H1 (cell line): Measurements from ENCODE around the gene CRYM. TPM values are rescaled to one million over a fixed set of nuclear protein-coding genes. Genes with fewer than 3 reads are reported as not detected.

Experiments used
- CTCF ChIA-PET: fragments of 300-600 bp; sonication (Branson Sonifier 250); formaldehyde crosslinking; loops from one replicate; lab custom pipeline; 2021; ENCODE audit not compliant: partially characterized antibody; lab: Charles Lee
- POLR2A ChIA-PET: fragments of 300-600 bp; sonication (Branson Sonifier 250); formaldehyde crosslinking; loops from one replicate; lab custom pipeline; 2021; ENCODE audit warnings: inconsistent platforms; ENCODE audit not compliant: partially characterized antibody; lab: Charles Lee
- DNase-seq, 2 experiments: peaks; one replicate each; pipeline versions ENCODE4 v3.0.0 to v3.0.0-alpha.2; 2010 to 2022; ENCODE audit warnings: low spot score in 2 of 2, low read depth in 1 of 2, mixed read lengths in 1 of 2
- FAIRE-seq: peaks from 2 replicates; lab custom pipeline; 2011; peaks lifted over from hg19 to GRCh38; lab: Jason Lieb, UNC
- H2AFZ ChIP-seq: 2 replicates; pipeline ENCODE4 v1.8.1; 2012; ENCODE audit warnings: low read length, inconsistent platforms
- H2AK5ac ChIP-seq: 2 replicates; pipeline ENCODE4 v1.6.1; 2013; ENCODE audit warnings: low read depth, low read length
- H2BK120ac ChIP-seq: replicated peaks from 2 replicates; pipeline ENCODE3; 2013; ENCODE audit warnings: low read depth, low read length, inconsistent platforms
- H2BK12ac ChIP-seq: 2 replicates; pipeline ENCODE4 v1.6.1; 2013; ENCODE audit warnings: low read depth, low read length
- H2BK15ac ChIP-seq: 2 replicates; pipeline ENCODE4 v1.6.1; 2013; ENCODE audit warnings: low read length
- H2BK20ac ChIP-seq: 2 replicates; pipeline ENCODE4 v1.6.1; 2013; ENCODE audit warnings: low read length
- H2BK5ac ChIP-seq: 2 replicates; pipeline ENCODE4 v1.6.1; 2013; ENCODE audit warnings: low read depth, low read length
- H3K14ac ChIP-seq: 2 replicates; pipeline ENCODE4 v1.6.1; 2013; ENCODE audit warnings: inconsistent platforms; ENCODE audit not compliant: insufficient read length
- H3K18ac ChIP-seq: 2 replicates; pipeline ENCODE4 v1.6.1; 2013; ENCODE audit warnings: low read length; ENCODE audit errors: extremely low read depth
- H3K23ac ChIP-seq: 2 replicates; pipeline ENCODE4 v1.6.1; 2013; ENCODE audit warnings: inconsistent platforms; ENCODE audit not compliant: insufficient read length
- H3K23me2 ChIP-seq: 2 replicates; pipeline ENCODE4 v1.6.1; 2013; ENCODE audit warnings: low read depth, low read length
- H3K27ac ChIP-seq: 2 replicates; pipeline ENCODE4 v1.6.1; 2011; ENCODE audit warnings: low read depth, low read length, inconsistent platforms
- H3K27me3 ChIP-seq, 4 experiments: replicated peaks in 1 of 4; 1 replicate in 1 of 4; 2 replicates in 3 of 4; pipeline versions ENCODE4 v1.6.1 to v1.8.1; 2011 to 2013; ENCODE audit warnings: low read length in 3 of 4, mild to moderate bottlenecking in 3 of 4, inconsistent platforms in 2 of 4, mixed read lengths in 2 of 4, moderate library complexity in 1 of 4; ENCODE audit not compliant: control insufficient read depth in 3 of 4, insufficient read depth in 3 of 4; ENCODE audit errors: extremely low read depth in 1 of 4
- H3K36me3 ChIP-seq, 4 experiments: 2 replicates each; pipeline versions ENCODE4 v1.6.1 to v1.8.1; 2011 to 2013; ENCODE audit warnings: mild to moderate bottlenecking in 4 of 4, low read length in 3 of 4, moderate library complexity in 2 of 4, control low read depth in 1 of 4, inconsistent platforms in 1 of 4; ENCODE audit not compliant: insufficient read depth in 4 of 4, control insufficient read depth in 2 of 4
- H3K4ac ChIP-seq: replicated peaks from 2 replicates; pipeline ENCODE3; 2013; ENCODE audit warnings: low read length, low read depth, mixed read lengths, inconsistent platforms; ENCODE audit not compliant: insufficient read length
- H3K4me1 ChIP-seq, 4 experiments: replicated peaks in 1 of 4; 1 replicate in 1 of 4; 2 replicates in 3 of 4; pipeline versions ENCODE4 v1.6.1 to v1.8.1; 2011 to 2013; ENCODE audit warnings: low read length in 3 of 4, inconsistent platforms in 2 of 4, mixed read lengths in 1 of 4; ENCODE audit not compliant: insufficient read depth in 4 of 4, control insufficient read depth in 3 of 4
- H3K4me2 ChIP-seq, 2 experiments: 2 replicates each; pipeline versions ENCODE4 v1.6.1 to v1.8.1; 2011 to 2013; ENCODE audit warnings: low read depth in 2 of 2, low read length in 2 of 2, control low read depth in 1 of 2, inconsistent platforms in 1 of 2, mild to moderate bottlenecking in 1 of 2; ENCODE audit not compliant: insufficient read depth in 1 of 2
- H3K4me3 ChIP-seq, 4 experiments: fragments of 200-600, 300-600 bp in 1 of 4; sonication (generic), shearing (Covaris generic), sonication (Bioruptor Twin) in 1 of 4; 2 replicates each; pipeline versions ENCODE4 v1.5.1 to v1.8.1; 2011 to 2016; ENCODE audit warnings: low read length in 4 of 4, low read depth in 3 of 4, control low read depth in 2 of 4, inconsistent platforms in 2 of 4, mild to moderate bottlenecking in 2 of 4, mixed read lengths in 1 of 4, moderate library complexity in 1 of 4; ENCODE audit not compliant: insufficient read depth in 2 of 4; ENCODE audit errors: extremely low read depth in 1 of 4
- H3K56ac ChIP-seq: replicated peaks from 2 replicates; pipeline ENCODE3; 2013; ENCODE audit warnings: low read depth, mild to moderate bottlenecking, mixed read lengths, low read length, inconsistent platforms; ENCODE audit not compliant: insufficient read length
- H3K79me1 ChIP-seq: 2 replicates; pipeline ENCODE4 v1.6.1; 2013; ENCODE audit warnings: low read depth, low read length, control low read depth
- H3K79me2 ChIP-seq, 2 experiments: 2 replicates each; pipeline versions ENCODE4 v1.6.1 to v1.8.1; 2012 to 2013; ENCODE audit warnings: low read length in 2 of 2, mild to moderate bottlenecking in 2 of 2, inconsistent platforms in 1 of 2; ENCODE audit not compliant: insufficient read depth in 2 of 2, control insufficient read depth in 1 of 2
- H3K9ac ChIP-seq, 4 experiments: replicated peaks in 1 of 4; 1 replicate in 1 of 4; 2 replicates in 3 of 4; pipeline versions ENCODE4 v1.6.1 to v1.8.1; 2011 to 2013; ENCODE audit warnings: low read depth in 3 of 4, low read length in 3 of 4, control low read depth in 2 of 4, mild to moderate bottlenecking in 2 of 4, moderate library complexity in 2 of 4, inconsistent platforms in 1 of 4; ENCODE audit errors: extremely low read depth in 1 of 4
- H3K9me3 ChIP-seq, 2 experiments: 2 replicates each; pipeline versions ENCODE4 v1.6.1 to v1.8.1; 2012 to 2013; ENCODE audit warnings: mild to moderate bottlenecking in 2 of 2, moderate library complexity in 2 of 2, control low read depth in 1 of 2, inconsistent platforms in 1 of 2, low read depth in 1 of 2, low read length in 1 of 2, mixed read lengths in 1 of 2; ENCODE audit not compliant: insufficient read depth in 2 of 2
- H4K20me1 ChIP-seq, 2 experiments: replicated peaks in 1 of 2; 2 replicates each; pipeline versions ENCODE3 to v1.8.1; 2011 to 2013; ENCODE audit warnings: inconsistent platforms in 2 of 2, low read length in 2 of 2, mild to moderate bottlenecking in 1 of 2; ENCODE audit not compliant: insufficient read depth in 2 of 2, control insufficient read depth in 1 of 2
- H4K5ac ChIP-seq: 2 replicates; pipeline ENCODE4 v1.6.1; 2013; ENCODE audit warnings: low read length, low read depth, mixed read lengths, inconsistent platforms; ENCODE audit not compliant: insufficient read length
- H4K8ac ChIP-seq: 2 replicates; pipeline ENCODE4 v1.8.0; 2013; ENCODE audit warnings: mild to moderate bottlenecking, moderate library complexity, low read length, inconsistent platforms; ENCODE audit not compliant: insufficient read depth; ENCODE audit errors: extremely low read depth
- H4K91ac ChIP-seq: replicated peaks from 2 replicates; pipeline ENCODE3; 2013; ENCODE audit warnings: low read length, mixed read lengths, inconsistent platforms; ENCODE audit not compliant: insufficient read length
- ATF3 ChIP-seq: IDR thresholded peaks from 2 replicates; pipeline ENCODE4 v1.6.1; 2011; ENCODE audit warnings: low read depth, mild to moderate bottlenecking, low read length; ENCODE audit not compliant: insufficient read depth
- CBX8 ChIP-seq: fragments of 300-800, 300-1000 bp; sonication (generic); IDR thresholded peaks from 2 replicates; pipeline ENCODE4 v1.7.1; 2016; ENCODE audit warnings: low read depth, low read length, borderline replicate concordance
- CHD1 ChIP-seq: IDR thresholded peaks from 2 replicates; pipeline ENCODE4 v1.6.1; 2012; ENCODE audit warnings: low read depth, low read length, improper control_type of control experiment
- MAFK ChIP-seq: IDR thresholded peaks from 2 replicates; pipeline ENCODE4 v1.6.1; 2012; ENCODE audit warnings: low read depth, mild to moderate bottlenecking, improper control_type of control experiment, low read length
- WGBS, 2 experiments: shearing (Covaris generic) in 1 of 2; methylation state at CpG; one replicate each; pipeline versions ENCODE4 v1.1.6 to v1.1.7; 2013 to 2015; ENCODE audit warnings: low lambda C conversion rate in 2 of 2, mixed read lengths in 2 of 2, inconsistent platforms in 1 of 2, low coverage in 1 of 2, missing lambda C conversion rate in 1 of 2; ENCODE audit not compliant: insufficient replicate concordance in 2 of 2, insufficient coverage in 1 of 2, insufficient read length in 1 of 2; ENCODE audit errors: extremely low coverage in 1 of 2, missing lambda C conversion rate in 1 of 2; 5-methylcytosine and 5-hydroxymethylcytosine counted together
- polyA plus RNA-seq, 7 experiments: library from polyadenylated mRNA; depleted of rRNA in 3 of 7; stranded (reverse) in 5 of 7; unstranded in 2 of 7; fragments of >200 nt in 5 of 7; fragments of 200-250 nt in 2 of 7; gene quantifications; 1 replicate in 5 of 7; 2 replicates in 1 of 7; 4 replicates in 1 of 7; pipeline versions ENCODE4 v1.2.1 to v1.2.3, GENCODE V29; 2011 to 2013; ENCODE audit warnings: missing spikeins in 2 of 7, mixed read lengths in 2 of 7
- total RNA-seq: library from RNA; stranded (reverse); fragmentation: NEBNext Ultra II Directional; extraction: Animal tissue kit (Norgen Biotek cat#: 25700); gene quantifications from 2 replicates; pipeline ENCODE4 v1.2.1, GENCODE V29; 2021

Gene CRYM
- total and polyA plus RNA-seq, 2 of the 8 experiments (the other 6 are each of a cell fraction or from before 2014, with no cell fraction given): 12.9 to 40.4 TPM

DNA sequence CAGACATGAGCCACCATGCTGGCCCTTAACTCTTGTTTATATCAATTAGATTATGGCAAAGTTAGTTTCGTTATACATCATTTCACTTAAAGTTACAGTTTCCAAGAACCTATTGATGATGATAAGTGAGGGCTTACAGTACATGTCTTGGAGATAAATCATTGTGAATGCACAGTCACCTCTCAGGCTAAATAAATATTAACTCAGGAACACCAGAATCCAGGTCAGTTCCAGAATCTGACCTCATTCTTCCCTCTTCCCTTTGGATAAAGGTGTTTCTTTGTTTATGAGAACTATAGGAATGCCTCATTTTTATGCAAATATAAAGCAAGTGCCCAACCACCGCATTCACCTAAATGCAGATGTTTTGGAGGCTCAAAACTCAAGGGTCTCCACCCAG, 48.4 kb upstream of the CRYM start:
- FAIRE-seq: no peak
- TF ChIP-seq MAFK (no peak), CBX8 (no peak), ATF3 (no peak), CHD1 (no peak)

More for the DNA sequence above, 48.4 kb upstream of the CRYM start:
- Histone ChIP-seq H3K4me3 (no peak overlapping the region), H3K4ac (no peak overlapping the region), H2BK12ac (no peak overlapping the region), H2BK20ac (no peak overlapping the region), H4K20me1 (no peaks in the 10 kb centered on the region), H3K56ac (no peak overlapping the region), H3K9me3 (no peaks in the 10 kb centered on the region), H3K23ac (no peak overlapping the region), H4K8ac (no peak overlapping the region), H3K27ac (no peak overlapping the region), H4K5ac (no peak overlapping the region), H3K36me3 (no peaks in the 10 kb centered on the region), H3K9ac (no peak overlapping the region), H3K14ac (no peak overlapping the region), H3K4me1 (peaks cover 0 to 5% (median 0%) of the 10 kb centered on the region in 4 experiments; a peak in 2 of 7 replicates), H3K27me3 (no peaks in the 10 kb centered on the region), H3K18ac (no peak overlapping the region), H2BK120ac (no peak overlapping the region), H2AK5ac (no peak overlapping the region), H2BK15ac (no peak overlapping the region), H2AFZ (no peak overlapping the region), H3K79me1 (no peaks in the 10 kb centered on the region), H4K91ac (no peak overlapping the region), H3K79me2 (no peaks in the 10 kb centered on the region), H2BK5ac (no peak overlapping the region), H3K4me2 (no peak overlapping the region), H3K23me2 (no peaks in the 10 kb centered on the region)
- ChIA-PET CTCF (interaction anchor here (0.7 kb wide), 1 partner anchor 66 kb away, joined by 3 read pairs; no protein-coding TSS in a partner anchor), POLR2A (interaction anchor here (0.8 kb wide), 1 partner anchor 11 kb away, joined by 3 read pairs; no protein-coding TSS in a partner anchor)
- WGBS, 2 experiments: 76% methylated on average over 2 of the region's 2 CpGs; no CpG with 5 or more reads in 1 of the 2 experiments
- DNase-seq: no peak
